Uterus (tissue), 2 donors: ENCODE results near the gene DDC.

Source experiments
- CTCF ChIP-seq, 4 experiments: fragments of 200-600 bp in 2 of 4; fragments of 450-650 bp in 2 of 4; sonication (generic) in 2 of 4; IDR thresholded peaks; one replicate each; pipeline ENCODE4 v1.5.1; 2016 to 2019; ENCODE audit warnings: antibody characterized with exemption in 4 of 4, mild to moderate bottlenecking in 2 of 4, moderate library complexity in 1 of 4
- POLR2A ChIP-seq, 2 donors: fragments of 450-650 bp; IDR thresholded peaks; one replicate each; pipeline ENCODE4 v1.6.1; 2016; ENCODE audit warnings: antibody characterized with exemption in 2 of 2, mild to moderate bottlenecking in 1 of 2, moderate library complexity in 1 of 2

GRCh38 chr7:50418086-50418515 is 147.1 kb downstream of the DDC start:
- TF ChIP-seq CTCF (IDR thresholded peaks at IDR 0.05) (peak; percentile 46 to 62 (median 54)), POLR2A (IDR thresholded peaks at IDR 0.05) (no peak)
